ENCODE measurements around the gene KLRF2.
A peak's percentile ranks its signal among the peaks of the same experiment; 100 is the strongest.

KLRF2 gene

DNA sequence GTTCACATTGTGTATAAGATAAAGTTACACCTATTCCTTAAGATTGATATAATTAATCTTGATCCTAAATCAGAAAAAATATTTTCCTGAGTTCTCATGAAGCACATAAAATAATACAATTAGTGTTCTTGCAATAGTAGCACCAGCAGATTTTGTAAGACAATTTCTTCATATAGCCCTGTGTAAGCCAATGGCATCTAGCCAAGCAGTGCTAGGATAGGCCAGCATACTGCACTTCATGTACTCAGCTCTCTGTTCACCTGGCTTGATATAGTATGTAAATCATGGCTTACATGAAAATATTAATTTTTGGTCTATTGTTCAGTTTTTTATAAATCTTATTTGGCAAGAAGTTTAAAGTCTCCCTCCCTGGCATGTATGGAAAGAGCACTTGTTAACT is 1.9 kb downstream of the KLRF2 start:
- FAIRE-seq = no peak
- no peak for DNase-seq (ENCODE audit: insufficient read length, low spot score)

DNA sequence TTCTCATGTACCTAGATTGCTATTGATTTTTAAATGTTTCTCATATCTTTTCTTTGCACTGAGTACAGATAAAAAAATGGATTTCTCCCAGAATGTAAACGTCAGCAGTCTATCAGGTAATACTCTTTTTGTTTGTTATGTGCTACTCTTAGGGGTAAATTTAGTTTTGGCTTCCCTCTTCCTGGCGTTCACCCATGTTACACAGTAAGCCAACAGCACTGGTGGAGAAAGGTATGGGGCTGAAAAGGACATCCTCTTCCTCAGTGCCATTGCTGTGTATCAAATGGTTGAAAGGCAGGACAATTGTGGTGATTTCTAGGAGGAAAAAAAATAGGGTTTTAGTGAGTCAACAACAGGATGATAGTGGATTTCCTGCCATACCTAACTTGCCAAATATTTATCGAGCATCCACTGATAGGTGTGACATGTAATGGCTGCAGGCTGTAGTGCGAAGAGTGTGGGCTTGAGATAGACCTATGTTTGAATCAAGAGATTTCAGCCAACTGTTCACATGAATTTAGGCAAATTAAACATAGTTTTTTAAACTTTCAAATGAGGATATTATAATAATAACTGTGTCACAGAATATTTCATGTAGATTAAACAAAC is 7.5 kb downstream of the KLRF2 start:
- FAIRE-seq (no peak), DNase-seq (ENCODE audit: insufficient read length, low spot score) (no peak)

DNA sequence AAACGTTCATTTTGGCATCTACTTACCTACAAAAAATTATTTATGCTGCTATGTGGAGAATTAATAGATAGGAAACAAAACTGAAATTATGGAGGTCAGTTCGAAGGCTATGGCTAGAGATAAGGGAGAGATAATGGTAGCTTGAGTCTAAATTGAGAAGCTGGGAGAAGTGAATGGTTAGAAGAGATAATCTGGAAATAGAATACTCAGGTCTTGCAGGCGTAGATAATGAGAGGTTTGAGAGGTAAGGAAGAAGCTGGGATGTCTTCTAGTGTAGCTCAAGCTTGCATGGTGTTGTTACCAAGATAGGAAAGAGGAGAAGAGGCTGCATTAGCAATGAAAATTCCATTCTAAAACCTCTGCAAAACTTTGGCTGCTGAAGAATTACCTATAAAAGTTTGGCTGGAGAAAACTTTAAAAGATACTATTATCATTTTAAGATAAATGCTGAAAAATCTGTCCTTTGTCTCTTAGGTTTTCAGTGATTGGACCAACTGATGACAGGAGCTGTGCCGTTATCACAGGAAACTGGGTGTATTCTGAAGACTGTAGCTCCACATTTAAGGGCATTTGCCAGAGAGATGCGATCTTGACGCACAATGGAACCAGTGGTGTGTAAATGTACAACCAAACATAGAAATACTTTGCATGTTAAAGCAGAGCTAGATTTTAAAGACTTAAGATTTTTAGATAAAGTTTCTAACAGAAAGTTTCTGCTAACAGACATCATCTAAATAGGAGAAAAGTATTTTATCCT is 14.1 kb downstream of the KLRF2 start:
- FAIRE-seq (no peak), DNase-seq (ENCODE audit: insufficient read length, low spot score) (no peak)

DNA sequence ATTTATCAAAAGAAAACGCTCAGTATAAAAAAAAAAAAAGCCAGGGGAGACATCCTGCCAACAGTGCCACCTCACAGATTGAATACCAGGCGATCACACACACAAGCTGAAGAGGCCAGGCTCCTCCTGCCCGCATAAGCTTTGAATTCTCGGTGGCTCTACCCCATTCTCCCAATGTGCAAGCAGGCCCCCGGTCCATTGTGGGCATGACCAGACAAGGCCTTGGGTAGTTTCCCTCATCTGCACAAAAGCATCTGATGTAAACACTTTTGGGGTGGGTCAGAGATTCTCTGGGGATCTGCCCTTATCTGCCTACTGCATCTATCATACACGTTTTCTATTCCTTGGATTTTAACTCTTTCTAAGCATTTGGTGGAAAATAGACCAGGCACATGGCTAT is 16.2 kb downstream of the KLRF2 start:
- DNase-seq (ENCODE audit: insufficient read length, low spot score) (no peak), FAIRE-seq (no peak)

DNA sequence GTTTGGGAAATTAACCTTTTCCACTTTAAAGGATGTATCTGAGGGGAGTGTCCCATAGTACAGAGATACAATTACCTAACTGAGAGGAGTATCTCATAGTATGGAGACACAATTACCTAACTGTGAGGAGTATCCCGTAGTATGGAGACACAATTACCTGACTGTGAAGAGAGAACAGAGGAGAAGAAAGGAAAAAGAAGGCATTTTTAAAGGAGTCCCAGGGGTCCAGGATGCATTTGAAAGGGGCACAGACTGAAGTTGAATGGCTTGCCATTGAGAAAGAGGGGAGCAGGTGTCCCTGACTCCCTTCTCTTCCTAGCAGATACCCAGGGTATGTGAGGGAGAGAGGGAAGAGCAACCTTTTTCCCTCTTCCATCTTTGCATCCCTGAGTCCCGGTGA is 17.9 kb downstream of the KLRF2 start:
- FAIRE-seq = no peak

DNA sequence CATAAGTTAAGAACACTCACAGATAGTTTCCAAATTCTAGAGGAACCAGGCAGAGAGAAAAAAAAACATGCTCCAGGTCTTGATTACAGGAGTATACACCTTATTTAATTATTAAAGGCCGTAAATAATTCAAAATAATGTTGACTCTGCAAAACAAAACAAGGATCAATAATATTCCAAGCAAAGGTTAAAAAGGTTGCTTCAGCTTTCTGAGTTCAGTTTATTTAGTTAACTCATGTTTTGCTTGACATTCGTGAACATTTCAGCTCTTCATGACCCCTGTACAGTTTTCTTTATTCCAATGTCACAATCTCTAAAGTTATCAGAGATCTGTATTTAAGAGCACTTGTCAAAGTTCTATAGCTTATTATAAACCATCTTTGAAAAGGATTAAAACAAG is 19.6 kb downstream of the KLRF2 start:
- no peak for FAIRE-seq

More for the DNA sequence above, 17.9 kb downstream of the KLRF2 start:
- DNase-seq (ENCODE audit: insufficient read length, low spot score) = no peak

DNA sequence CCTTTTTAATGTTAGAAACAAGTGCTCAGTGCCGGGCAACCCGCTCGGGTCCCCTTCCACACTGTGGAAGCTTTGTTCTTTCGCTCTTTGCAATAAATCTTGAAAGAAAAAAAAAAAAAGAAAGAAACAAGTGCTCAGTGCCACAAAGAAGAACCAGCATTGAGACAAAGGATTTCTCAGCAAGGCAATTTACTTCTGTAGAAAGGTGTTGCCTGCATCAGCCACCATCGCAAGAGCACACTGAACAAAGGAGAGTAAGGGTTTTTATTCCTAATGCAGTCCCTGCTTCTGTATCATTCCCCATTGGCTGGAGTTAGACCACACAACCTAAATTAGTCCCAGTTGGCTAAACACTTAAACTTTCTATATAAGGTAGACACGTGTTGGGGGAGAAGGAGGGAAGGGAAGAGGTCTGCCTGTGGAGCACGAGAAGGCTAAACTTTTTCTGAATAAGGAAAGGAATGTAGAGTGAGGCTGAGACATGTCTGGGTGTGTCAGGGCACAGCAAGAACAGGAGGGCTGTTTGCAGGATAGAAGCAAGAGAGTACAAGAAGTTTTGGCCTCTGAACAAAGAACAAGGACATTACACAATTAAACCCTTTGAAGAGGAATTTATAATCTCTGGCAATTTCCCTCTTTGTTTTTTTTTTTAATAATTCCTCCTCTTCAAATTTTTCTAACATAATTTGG is 21.4 kb downstream of the KLRF2 start:
- FAIRE-seq (no peak), DNase-seq (ENCODE audit: insufficient read length, low spot score) (no peak)

More for the DNA sequence above, 19.6 kb downstream of the KLRF2 start:
- no peak for DNase-seq (ENCODE audit: insufficient read length, low spot score)

DNA sequence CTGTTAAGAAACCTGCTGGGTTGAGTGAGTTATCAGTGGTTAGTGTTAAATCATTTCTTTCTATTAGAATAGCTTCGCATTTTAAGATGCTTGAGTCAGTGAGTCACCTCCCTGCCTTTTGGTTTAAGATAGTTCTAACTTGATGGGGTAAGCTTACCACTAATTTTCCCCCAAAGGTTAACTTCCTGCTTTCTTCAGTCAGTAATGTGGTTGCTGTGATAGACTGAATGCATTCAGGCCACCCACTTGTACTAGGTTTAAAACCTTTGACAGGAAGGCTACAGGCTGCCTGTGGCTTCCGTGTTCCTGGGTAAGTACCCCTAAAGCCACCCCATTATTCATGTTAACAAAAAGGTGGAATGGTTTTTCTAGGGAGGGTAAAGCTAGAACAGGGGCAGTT is 25.6 kb downstream of the KLRF2 start:
- DNase-seq (ENCODE audit: insufficient read length, low spot score) (no peak), FAIRE-seq (no peak)

DNA sequence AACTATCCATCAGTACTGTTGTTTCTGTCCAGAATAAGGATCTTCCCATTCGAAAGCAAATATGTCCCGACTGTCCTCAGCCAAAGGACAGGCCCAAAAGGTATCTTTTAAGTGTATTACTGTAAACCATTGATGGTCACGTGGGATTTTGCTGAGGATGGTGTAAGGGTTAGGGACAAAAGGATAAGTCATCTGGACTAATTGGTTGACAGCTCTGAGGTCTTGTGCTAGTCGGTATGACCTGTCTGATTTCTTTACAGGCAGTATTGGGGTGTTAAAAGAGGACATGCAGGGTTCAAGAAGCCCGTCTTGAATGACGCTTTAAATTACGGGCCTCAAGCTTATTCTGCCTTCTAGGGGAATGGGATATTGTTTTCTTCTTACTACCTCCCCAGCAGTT is 26.5 kb downstream of the KLRF2 start:
- FAIRE-seq (no peak), DNase-seq (ENCODE audit: insufficient read length, low spot score) (no peak)

DNA sequence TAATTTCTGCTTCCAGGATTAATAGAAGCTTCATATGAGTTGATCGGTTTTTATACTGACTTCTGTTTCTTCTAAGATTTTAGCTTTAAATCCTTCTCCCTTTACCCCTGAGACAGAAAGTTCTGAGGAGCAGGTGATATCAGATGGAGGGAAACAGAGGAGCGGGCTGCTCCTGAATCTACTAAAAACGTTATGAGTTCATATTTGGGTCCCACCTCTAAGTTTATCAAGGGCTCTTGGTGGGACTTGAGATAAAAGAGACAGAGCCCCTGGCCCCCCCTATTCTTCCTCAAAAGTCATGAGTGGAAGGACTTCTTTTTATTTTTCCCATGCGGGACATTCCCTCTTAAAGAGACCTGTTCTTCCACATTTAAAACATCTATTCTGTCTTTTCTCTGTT is 27.1 kb downstream of the KLRF2 start:
- no peak for DNase-seq (ENCODE audit: insufficient read length, low spot score)
- FAIRE-seq = no peak

DNA sequence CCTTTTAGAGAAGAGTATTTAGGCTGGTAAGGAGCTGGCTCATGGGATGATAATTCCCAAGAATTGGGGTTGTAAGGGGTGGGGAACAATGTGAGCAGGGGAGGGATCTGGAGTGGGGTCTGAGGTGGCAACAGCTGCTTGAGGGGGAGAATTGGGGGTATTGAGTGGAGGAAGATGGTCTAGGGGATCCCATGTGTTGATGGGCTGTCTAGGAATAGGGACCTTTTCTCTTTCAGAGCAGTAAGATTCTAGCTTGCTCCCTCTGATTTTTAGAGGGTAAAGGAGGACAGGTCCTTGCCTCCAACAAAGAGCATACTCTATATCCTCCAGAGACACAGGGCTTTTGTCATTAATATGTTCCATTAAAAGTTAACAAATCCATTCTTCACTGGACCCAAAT is 28.4 kb downstream of the KLRF2 start:
- FAIRE-seq (no peak), DNase-seq (ENCODE audit: insufficient read length, low spot score) (no peak)

DNA sequence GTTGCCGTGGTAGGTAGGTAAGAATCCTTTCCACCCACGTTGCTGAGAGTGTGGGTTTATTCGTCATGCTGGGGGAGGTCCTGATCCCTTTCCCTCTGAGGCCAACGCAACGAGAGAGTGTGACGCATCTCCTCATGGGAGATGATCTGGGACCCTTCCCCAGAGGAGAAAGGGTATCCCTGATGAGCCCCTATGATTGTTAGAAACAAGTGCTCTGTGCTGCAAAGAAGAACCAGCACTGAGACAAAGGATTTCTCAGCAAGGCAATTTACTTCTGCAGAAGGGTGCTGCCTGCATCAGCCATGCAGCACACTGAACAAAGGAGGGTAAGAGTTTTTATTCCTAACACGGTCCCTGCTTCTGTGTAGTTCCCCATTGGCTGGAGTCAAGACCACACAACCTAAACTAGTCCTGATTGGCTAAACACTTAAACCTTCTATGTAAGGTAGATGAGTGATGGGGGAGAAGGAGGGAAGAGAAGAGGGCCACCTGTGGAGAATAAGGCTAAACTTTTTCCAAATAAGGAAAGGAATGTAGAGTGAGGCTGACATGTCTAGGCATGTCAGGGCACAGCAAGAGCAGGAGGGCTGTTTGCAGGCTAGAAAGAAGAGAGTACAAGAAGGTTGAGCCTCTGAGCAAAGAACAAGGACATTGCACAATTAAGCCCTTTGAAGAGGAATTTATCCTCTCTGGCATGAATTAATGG is 29.6 kb downstream of the KLRF2 start:
- FAIRE-seq (no peak), DNase-seq (ENCODE audit: insufficient read length, low spot score) (no peak)

DNA sequence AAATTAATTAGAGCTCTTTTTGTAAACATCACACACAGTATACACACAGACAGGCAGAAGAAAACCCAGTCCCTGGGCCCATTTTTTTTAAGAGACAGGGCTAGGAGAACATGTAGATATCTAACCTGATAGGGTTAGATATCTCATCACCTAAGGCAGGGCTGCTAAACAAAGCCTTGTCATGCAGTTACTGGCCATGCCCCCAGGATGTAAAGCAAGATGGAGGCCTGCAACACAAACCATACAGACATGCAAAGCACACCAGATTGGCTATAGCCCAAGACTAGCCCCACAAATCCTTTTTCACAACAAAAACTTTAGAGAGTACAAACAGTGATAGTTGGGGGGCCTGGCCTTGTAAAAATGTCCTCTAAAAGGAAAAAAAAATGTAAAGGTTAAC is 30.4 kb downstream of the KLRF2 start:
- FAIRE-seq (no peak), DNase-seq (ENCODE audit: insufficient read length, low spot score) (no peak)

DNA sequence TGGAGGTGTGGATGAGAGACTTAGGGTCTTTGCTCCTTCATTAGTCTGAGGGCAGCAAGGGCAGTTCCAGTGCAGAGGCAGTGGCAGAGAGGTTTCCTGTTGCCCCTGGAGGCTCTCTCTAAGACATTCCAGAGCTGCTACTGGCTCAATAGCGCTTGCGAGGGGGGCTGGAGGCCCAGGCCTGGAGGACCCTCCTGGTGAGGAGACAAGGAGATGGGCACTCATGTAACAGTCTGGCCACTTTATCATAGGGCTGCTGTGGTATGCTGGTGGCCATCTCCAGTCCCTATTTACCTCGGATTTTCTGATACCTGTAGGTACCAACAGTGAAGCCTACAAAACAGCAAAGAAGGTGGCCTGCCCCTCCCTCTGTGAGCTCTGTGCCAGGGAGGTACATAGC is 38.2 kb downstream of the KLRF2 start:
- DNase-seq (ENCODE audit: insufficient read length, low spot score) (no peak), FAIRE-seq (no peak)

DNA sequence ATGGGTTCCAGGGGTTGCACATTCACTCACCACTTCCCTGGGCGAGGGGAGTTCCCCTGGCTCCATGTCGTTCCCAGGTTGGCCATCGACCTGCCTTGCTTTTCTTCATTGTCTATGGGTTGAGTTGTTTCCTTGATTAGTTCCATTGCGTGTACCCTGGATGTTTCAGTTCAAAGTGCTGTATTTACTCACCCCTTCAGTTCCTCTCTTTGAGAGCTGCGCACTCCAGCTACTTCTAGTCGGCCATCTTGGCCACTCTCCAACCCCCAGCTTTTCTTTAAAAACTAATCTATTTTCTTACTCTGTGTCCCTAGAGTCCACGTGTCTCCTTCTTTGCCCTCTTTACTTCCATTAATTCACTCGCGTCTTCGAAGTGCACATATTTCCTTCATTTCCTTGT is 39.2 kb downstream of the KLRF2 start:
- no peak for FAIRE-seq
- DNase-seq (ENCODE audit: insufficient read length, low spot score) = no peak

DNA sequence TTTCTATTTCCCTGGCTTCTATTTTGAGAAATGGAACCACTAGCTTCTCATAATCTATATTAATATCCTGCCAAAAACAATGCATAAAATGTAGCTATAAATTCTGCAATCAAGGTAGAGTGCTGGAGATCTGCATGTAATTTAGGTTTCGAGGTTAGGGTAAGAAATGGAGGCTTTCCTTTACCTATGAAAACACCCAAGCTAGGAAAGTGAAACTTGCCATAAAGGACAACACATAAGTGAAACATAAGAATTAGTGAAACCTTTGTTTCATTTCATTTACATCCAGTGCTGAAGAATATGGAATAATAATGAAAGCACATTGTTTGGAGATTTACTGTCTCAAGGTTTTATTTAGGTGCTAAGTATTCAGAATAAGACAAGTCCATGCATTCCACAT is 41.1 kb downstream of the KLRF2 start:
- no peak for FAIRE-seq
- DNase-seq (ENCODE audit: insufficient read length, low spot score) = no peak

DNA sequence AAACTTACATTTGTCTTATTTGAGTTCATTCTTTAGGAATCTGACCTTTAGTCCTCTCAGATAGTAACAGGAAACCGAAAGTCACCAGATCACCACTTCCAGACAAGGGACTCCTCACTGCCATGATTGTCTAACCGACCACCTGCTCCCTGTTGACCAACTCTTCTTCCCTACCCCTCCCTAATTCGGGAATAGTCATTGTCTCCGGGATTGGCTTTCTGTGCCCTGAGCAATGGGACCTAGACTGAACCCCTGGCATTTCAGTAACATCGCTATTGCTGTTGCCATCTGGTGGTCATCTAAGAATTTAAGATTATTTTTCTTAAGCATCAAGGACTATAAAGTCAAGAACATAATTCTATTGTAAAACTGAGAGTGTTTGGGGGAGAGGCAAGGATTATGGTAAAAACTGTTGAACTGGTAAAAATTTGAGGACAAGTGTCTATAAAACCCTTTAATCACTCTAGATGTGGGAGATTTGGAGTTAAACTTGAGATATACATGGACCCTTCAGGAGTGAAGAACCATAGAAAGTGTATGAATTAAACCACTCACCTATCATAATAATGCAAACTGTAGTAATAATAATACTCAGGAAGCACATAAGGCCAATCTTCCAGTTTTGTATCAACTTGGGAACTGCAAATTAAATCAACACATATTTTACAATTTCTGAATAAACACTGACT is 44.6 kb downstream of the KLRF2 start:
- FAIRE-seq (no peak), DNase-seq (ENCODE audit: insufficient read length, low spot score) (peak; percentile 6)

DNA sequence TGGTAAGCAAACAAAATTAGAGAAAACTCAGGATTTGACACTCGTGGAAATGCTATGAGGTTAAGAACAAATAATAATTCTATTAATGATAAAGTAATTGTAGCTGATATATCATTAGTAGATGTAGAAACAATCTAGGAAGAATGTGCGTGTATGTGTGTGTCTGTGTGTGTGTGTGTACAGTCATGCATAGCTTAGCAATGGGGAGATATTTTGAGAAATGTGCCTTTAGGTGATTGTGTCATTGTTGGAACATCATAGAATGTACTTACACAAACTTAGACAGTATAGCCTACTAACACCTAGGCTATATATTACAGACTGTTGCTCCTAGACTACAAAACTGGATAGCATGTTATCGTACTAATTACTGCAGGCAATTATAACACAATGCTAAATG is 45.6 kb downstream of the KLRF2 start:
- DNase-seq (ENCODE audit: insufficient read length, low spot score) (no peak), FAIRE-seq (no peak)

DNA sequence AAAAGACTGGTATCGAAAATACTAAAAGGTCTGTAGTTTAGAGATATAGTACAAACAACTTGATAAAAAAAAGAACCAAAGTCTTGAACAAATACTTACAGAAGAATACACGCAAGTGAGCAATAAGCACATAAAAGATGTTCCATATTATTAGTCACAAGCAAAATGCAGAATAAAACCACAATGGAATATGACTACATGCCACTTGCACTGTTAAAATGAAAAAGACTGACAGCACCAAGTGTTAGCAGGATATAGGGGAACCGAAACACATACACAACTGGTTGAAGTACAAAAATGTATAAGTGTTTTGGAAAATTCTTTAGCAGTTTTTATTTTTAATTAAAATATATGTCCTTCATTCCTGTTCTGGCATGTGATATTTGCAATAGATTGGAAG is 47.3 kb downstream of the KLRF2 start:
- FAIRE-seq (no peak), DNase-seq (ENCODE audit: insufficient read length, low spot score) (no peak)

DNA sequence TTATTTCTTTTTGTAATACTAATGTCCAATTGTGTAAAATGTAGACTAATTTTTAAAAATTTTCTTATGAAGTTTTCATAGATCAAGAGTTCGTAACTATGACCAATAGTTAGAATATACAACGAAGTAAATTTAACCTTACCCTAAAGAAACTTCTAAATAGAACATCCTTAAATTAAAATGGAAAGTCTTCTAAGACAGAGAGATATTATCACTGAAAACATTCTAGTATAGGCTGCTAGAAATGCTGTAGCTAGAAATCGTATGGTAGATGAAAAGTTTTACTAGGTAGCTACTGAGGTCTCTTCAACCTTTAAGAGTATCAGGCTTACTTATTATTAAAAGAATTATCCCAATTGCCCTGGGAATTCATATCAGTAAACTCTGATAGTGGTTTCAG is 50.0 kb downstream of the KLRF2 start:
- DNase-seq (ENCODE audit: insufficient read length, low spot score) (no peak), FAIRE-seq (no peak)

DNA sequence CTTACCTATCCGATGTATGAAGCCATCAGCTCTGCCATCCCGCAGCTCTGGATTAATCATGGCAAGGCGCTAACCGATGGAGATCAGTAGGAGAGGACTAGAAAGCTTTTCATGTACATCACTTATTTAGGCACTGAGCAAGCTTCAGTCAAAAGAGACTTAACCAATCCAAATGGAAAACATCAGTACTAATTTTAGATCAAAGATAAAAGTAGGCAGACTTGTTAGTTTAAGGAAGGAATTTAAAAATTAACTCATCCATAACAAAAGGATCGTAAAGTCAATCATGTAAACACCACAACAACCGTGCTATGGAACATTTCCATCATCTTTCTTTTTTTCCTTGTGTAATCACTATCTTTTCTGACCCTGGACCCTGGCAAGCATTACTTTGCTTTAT is 51.0 kb downstream of the KLRF2 start, which contains the start of gene CLEC2A:
CLEC2A (minus strand) TSS at position 101 of the 400 bp plus-strand sequence; CDS start at position 60, 41 bp downstream.
- DNase-seq (ENCODE audit: insufficient read length, low spot score) (no peak), FAIRE-seq (no peak)
